ENCODE results near the gene IQGAP2.
A peak's percentile ranks its signal among the peaks of the same experiment; 100 is the strongest.

Gene IQGAP2

GRCh38 chr5:76393035-76393680, 9.9 kb upstream of the IQGAP2 start:
- TF ChIP-seq GATA1 (IDR thresholded peaks at IDR 0.05; ENCODE audit: low read depth, low read length) = no peak
- TF ChIP-seq POLR2A (IDR thresholded peaks at IDR 0.05; ENCODE audit: low read length) = no peak
- DNase-seq = no peak

DNA sequence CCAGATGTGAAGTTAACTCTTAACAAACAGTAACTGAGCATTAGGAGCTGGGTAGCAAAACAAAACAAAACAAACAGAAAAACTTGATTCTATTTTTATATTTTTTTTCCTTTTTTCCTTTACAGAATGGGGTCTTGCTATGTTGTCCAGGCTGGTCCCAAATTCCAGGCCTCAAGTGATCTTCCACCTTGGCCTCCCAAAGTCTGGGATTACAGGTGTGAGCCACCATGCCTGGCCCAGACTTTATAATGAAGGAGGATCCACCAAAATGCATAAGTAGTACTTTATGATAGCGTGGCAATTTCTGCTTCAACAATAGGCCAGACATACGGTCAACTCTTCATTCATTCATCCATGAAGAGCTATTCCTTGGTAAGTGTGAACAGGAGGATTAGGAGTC, 5.9 kb upstream of the IQGAP2 start:
- no peak for DNase-seq
- no peak for TF ChIP-seq GATA1 (IDR thresholded peaks at IDR 0.05; ENCODE audit: low read depth, low read length)
- TF ChIP-seq POLR2A (IDR thresholded peaks at IDR 0.05; ENCODE audit: low read length) = no peak

- TF ChIP-seq POLR2A (IDR thresholded peaks at IDR 0.05; ENCODE audit: low read length) (no peak), GATA1 (IDR thresholded peaks at IDR 0.05; ENCODE audit: low read depth, low read length) (no peak)
Observed at GRCh38 chr5:76399268-76399667, 3.8 kb upstream of the IQGAP2 start.

DNA sequence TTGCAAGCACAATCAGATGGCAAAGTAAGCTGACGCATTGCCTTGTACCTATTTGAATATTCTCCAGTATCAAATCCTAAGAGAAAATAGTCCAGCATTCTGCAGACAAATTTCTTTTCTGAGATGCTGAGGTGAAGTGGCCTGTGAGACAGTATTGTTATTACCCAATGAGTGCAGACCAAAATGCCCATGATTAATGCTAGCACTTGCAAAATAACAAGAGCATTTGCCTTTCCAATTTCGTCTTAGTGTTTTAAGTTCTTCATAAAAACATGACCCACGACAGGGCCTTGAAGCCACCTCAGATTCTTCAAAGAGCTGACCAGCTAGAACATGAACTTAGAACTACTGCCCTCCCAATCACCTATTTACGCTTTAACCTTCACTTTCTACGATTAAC, 2.6 kb upstream of the IQGAP2 start:
- no peak for DNase-seq
- TF ChIP-seq POLR2A (IDR thresholded peaks at IDR 0.05; ENCODE audit: low read length) (no peak), GATA1 (IDR thresholded peaks at IDR 0.05; ENCODE audit: low read depth, low read length) (no peak)

More at GRCh38 chr5:76399268-76399667, 3.8 kb upstream of the IQGAP2 start:
- DNase-seq = no peak

- DNase-seq = peak; percentile 37 to 66
Observed at GRCh38 chr5:76401801-76402250, 1.3 kb upstream of the IQGAP2 start.

GRCh38 chr5:76402251-76402885, 717 bp upstream of the IQGAP2 start:
- no peak for TF ChIP-seq GATA1 (IDR thresholded peaks at IDR 0.05; ENCODE audit: low read depth, low read length)
- no peak for TF ChIP-seq POLR2A (IDR thresholded peaks at IDR 0.05; ENCODE audit: low read length)
- peak; percentile 91 to 94 for DNase-seq

More at GRCh38 chr5:76401801-76402250, 1.3 kb upstream of the IQGAP2 start:
- no peak for TF ChIP-seq POLR2A (IDR thresholded peaks at IDR 0.05; ENCODE audit: low read length)
- TF ChIP-seq GATA1 (IDR thresholded peaks at IDR 0.05; ENCODE audit: low read depth, low read length) = no peak

DNA sequence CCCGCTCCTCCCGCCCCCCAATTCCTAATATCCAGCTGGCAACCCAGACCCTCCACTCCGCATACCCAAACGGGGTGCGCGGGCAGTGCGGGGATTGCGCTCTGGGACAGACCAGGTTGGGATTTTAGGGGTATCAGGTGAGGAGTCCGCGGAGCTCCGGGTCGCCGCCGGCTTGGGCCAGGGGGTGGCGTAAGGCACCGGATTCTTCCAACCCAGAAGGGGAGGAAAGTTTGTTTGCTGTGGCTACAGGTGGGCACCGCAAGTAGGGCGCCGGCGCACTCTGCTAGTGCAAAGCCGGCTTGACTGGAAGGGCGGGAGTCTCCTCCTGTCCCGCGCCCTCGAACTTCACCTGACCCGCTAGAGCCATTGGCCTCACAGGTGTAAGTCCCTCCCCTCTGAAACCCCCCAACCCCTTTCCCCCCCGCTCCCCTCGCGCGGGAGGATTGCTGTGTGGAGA, 709 bp downstream of the IQGAP2 start:
- TF ChIP-seq GATA1 (IDR thresholded peaks at IDR 0.05; ENCODE audit: low read depth, low read length) (no peak), POLR2A (IDR thresholded peaks at IDR 0.05; ENCODE audit: low read length) (no peak)
- peak; percentile 78 to 79 for DNase-seq

DNA sequence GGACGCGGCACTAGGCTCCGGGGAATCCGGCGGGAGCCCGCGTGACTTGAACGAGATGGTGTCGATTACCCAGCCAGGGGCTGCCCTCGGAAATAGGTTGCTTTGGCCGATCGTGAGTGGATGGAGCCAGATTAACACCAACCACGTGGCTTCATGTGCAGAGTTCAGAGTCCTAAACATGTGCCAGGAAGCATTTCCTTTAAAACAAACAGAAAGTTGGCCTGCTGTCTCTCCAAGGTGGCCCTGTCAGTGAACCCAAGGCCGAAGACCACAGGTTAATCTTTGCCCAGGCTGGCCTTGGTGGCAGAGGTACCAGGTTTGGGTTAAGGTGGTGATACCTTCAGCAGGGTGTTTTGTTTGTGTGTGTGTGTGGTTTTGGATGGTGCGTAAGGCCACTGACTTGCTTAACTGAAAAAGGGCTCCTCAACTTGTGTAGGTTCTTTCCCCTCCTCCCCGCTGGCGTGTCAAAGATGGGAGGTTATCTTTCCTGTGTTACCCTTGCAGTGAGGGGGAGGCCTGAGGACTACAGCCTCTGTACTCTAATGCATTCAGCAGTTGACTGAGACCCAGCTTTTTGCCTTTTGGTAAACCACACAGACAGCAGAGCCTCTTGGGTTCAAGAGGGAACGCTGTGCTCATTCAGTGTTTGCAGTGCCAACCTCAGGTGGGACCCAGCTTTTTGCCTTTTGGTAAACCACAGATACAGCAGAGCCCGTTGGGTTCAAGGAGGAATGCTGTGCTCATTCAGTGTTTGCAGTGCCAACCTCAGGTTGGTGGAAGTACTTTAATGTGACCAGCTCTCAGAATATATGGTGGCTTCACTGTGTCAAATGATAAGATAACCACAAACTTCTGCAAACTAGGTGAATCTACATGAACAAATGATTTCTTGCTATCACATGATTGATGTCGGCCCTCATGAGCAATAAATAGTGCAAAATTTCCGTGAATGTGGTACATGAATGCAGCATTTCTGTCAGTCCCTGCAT, 1.4 kb downstream of the IQGAP2 start:
- TF ChIP-seq POLR2A (IDR thresholded peaks at IDR 0.05; ENCODE audit: low read length) = peak; percentile 61
- no peak for TF ChIP-seq GATA1 (IDR thresholded peaks at IDR 0.05; ENCODE audit: low read depth, low read length)
- peak; percentile 78 to 79 for DNase-seq

GRCh38 chr5:76406014-76406413, 2.9 kb downstream of the IQGAP2 start:
- TF ChIP-seq POLR2A (IDR thresholded peaks at IDR 0.05; ENCODE audit: low read length) = no peak
- TF ChIP-seq GATA1 (IDR thresholded peaks at IDR 0.05; ENCODE audit: low read depth, low read length) = no peak
- DNase-seq = no peak

DNA sequence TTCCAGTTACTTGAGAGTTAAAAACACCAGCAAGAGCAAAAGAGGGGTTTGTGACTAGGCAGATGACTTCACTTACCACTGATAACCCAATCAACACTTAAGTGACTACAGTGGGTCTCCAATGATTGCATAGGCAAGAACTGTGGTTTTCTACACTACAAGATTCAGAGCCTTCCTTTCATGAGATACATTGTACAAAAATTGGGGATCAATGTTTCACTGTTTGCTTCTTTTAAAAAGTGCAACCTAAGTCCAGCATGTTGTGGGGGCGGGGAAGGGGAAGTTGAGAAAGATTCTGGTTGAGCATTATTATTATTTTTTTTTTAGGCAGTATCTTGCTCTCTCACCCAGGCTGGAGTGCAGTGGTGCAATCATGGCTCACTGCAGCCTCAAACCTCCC, 3.6 kb downstream of the IQGAP2 start:
- TF ChIP-seq POLR2A (IDR thresholded peaks at IDR 0.05; ENCODE audit: low read length) = no peak
- no peak for TF ChIP-seq GATA1 (IDR thresholded peaks at IDR 0.05; ENCODE audit: low read depth, low read length)
- peak; percentile 45 to 49 for DNase-seq

- TF ChIP-seq POLR2A (IDR thresholded peaks at IDR 0.05; ENCODE audit: low read length) = no peak
- TF ChIP-seq GATA1 (IDR thresholded peaks at IDR 0.05; ENCODE audit: low read depth, low read length) = no peak
- DNase-seq = no peak
Observed at GRCh38 chr5:76408104-76408654, 5.1 kb downstream of the IQGAP2 start.

GRCh38 chr5:76412511-76412910, 9.4 kb downstream of the IQGAP2 start:
- DNase-seq = no peak
- TF ChIP-seq POLR2A (IDR thresholded peaks at IDR 0.05; ENCODE audit: low read length) (no peak), GATA1 (IDR thresholded peaks at IDR 0.05; ENCODE audit: low read depth, low read length) (no peak)

DNA sequence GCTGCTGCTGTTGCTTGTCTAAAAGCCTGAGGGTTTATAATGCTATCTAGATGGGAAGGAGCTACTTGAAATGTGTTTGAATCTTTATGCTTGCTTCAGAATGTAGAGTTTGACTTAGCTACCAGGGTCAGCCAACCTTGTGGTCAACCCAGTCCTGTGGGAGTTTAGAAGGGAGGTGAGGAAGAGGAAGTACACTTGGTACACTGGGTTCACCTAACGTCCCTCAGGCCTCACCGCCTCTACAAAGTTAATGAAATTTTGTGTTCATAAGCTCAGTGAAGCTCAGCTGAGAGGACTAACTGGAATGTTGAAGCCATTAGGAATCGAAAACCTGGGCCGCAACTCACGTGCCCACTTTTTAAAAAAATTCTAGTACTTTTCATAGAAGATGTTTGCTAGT, 10.7 kb downstream of the IQGAP2 start:
- no peak for DNase-seq

DNA sequence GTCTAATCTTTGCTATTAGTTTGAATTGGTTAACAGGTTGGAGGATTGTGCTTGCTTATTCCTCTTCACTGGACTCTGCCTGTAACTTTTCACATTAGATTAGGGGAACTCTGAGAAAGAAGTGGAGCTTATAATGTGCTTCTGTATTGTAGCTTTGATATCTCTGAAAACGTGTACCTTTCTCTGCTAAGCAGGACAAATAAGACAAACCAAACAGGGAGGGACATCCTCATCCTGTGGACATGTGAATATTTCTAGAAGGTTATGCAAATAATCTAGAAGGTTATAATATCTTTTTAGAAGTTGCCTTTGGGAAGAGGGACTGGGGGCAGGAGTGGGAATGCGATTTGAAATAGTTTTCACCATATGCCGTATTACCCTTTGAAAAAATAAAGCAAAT, 11.7 kb downstream of the IQGAP2 start:
- TF ChIP-seq POLR2A (IDR thresholded peaks at IDR 0.05; ENCODE audit: low read length) (no peak), GATA1 (IDR thresholded peaks at IDR 0.05; ENCODE audit: low read depth, low read length) (no peak)
- no peak for DNase-seq

More for the DNA sequence above, 10.7 kb downstream of the IQGAP2 start:
- TF ChIP-seq GATA1 (IDR thresholded peaks at IDR 0.05; ENCODE audit: low read depth, low read length) = no peak

Measured in erythroblast (primary cell).